NK-92 treated with Interleukin-12 subunit alpha and Interleukin-12 subunit beta, amount 100 ng/mL, for 24 hours (cell line): ENCODE measurements around the gene DDX52.

Experiments used
- DNase-seq: peaks from one replicate; lab custom pipeline; 2025; lab: John Stamatoyannopoulos, UW

Gene DDX52

GRCh38 chr17:37574427-37574826 is 68.8 kb downstream of the DDX52 start:
- DNase-seq: no peak

- DNase-seq: no peak
These were observed 71.6 kb downstream of the DDX52 start for GRCh38 chr17:37571674-37572073.

- peak; percentile 12 for DNase-seq
These were observed 72.6 kb downstream of the DDX52 start for GRCh38 chr17:37570527-37571093.

- DNase-seq: no peak
These were observed 74.7 kb downstream of the DDX52 start for GRCh38 chr17:37568350-37569053.

- no peak for DNase-seq
These were observed 75.7 kb downstream of the DDX52 start for GRCh38 chr17:37567538-37567937.

- no peak for DNase-seq
These were observed 76.1 kb downstream of the DDX52 start for GRCh38 chr17:37567137-37567536.

- no peak for DNase-seq
These were observed 79.0 kb downstream of the DDX52 start for GRCh38 chr17:37564252-37564651.

- no peak for DNase-seq
These were observed 81.1 kb downstream of the DDX52 start for GRCh38 chr17:37562016-37562745.
